Trophoblast cell (in vitro differentiated cells and primary cell): ENCODE measurements around the gene MAP2K3.

Source experiments
- DNase-seq, 2 donors: peaks; one replicate each; pipeline ENCODE4 v3.0.0-alpha.2; 2016
- H2AFZ ChIP-seq: 2 replicates; pipeline ENCODE4 v1.6.1; 2013; ENCODE audit warnings: low read length, moderate library complexity, mild to moderate bottlenecking; ENCODE audit not compliant: insufficient read depth, poor library complexity
- H2AK5ac ChIP-seq: 2 replicates; pipeline ENCODE4 v1.6.1; 2013; ENCODE audit warnings: mild to moderate bottlenecking, low read length
- H2BK120ac ChIP-seq: 2 replicates; pipeline ENCODE4 v1.6.1; 2013; ENCODE audit warnings: low read length, mild to moderate bottlenecking, moderate library complexity; ENCODE audit not compliant: insufficient read depth, poor library complexity
- H2BK12ac ChIP-seq: 2 replicates; pipeline ENCODE4 v1.6.1; 2013; ENCODE audit warnings: mild to moderate bottlenecking, low read length, moderate library complexity
- H2BK5ac ChIP-seq: 2 replicates; pipeline ENCODE4 v1.6.1; 2013; ENCODE audit warnings: low read length, low read depth, moderate library complexity, mild to moderate bottlenecking; ENCODE audit not compliant: poor library complexity
- H3K14ac ChIP-seq: 2 replicates; pipeline ENCODE4 v1.6.1; 2013; ENCODE audit warnings: mild to moderate bottlenecking, low read length
- H3K18ac ChIP-seq: 2 replicates; pipeline ENCODE4 v1.6.1; 2013; ENCODE audit warnings: mild to moderate bottlenecking, low read length
- H3K23ac ChIP-seq: 2 replicates; pipeline ENCODE4 v1.6.1; 2013; ENCODE audit warnings: low read length
- H3K27ac ChIP-seq: 2 replicates; pipeline ENCODE4 v1.5.1; 2013; ENCODE audit warnings: low read depth, mild to moderate bottlenecking, inconsistent platforms, low read length, moderate library complexity
- H3K27me3 ChIP-seq: 2 replicates; pipeline ENCODE4 v1.6.1; 2013; ENCODE audit warnings: inconsistent platforms, mild to moderate bottlenecking, low read length, moderate library complexity; ENCODE audit not compliant: insufficient read depth
- H3K36me3 ChIP-seq, 2 experiments: 1 replicate in 1 of 2; 2 replicates in 1 of 2; pipeline ENCODE4 v1.6.1; 2013; ENCODE audit warnings: low read length in 2 of 2, mild to moderate bottlenecking in 2 of 2, moderate library complexity in 1 of 2; ENCODE audit not compliant: insufficient read depth in 2 of 2, control insufficient read depth in 1 of 2
- H3K4ac ChIP-seq: 2 replicates; pipeline ENCODE4 v1.6.1; 2013; ENCODE audit warnings: low read depth, mild to moderate bottlenecking, low read length, moderate library complexity
- H3K4me1 ChIP-seq, 2 experiments: 1 replicate in 1 of 2; 2 replicates in 1 of 2; pipeline ENCODE4 v1.6.1; 2013; ENCODE audit warnings: low read length in 2 of 2, mild to moderate bottlenecking in 2 of 2, moderate library complexity in 1 of 2; ENCODE audit not compliant: insufficient read depth in 2 of 2, control insufficient read depth in 1 of 2
- H3K4me2 ChIP-seq: 2 replicates; pipeline ENCODE4 v1.6.1; 2013; ENCODE audit warnings: inconsistent platforms, mild to moderate bottlenecking, low read length, moderate library complexity
- H3K4me3 ChIP-seq: 2 replicates; pipeline ENCODE4 v1.5.1; 2013; ENCODE audit warnings: mild to moderate bottlenecking, low read depth, low read length, inconsistent platforms
- H3K79me1 ChIP-seq: one replicate; pipeline ENCODE4 v1.6.1; 2013; ENCODE audit warnings: low read length
- H3K79me2 ChIP-seq: 2 replicates; pipeline ENCODE4 v1.6.1; 2013; ENCODE audit warnings: low read length, mild to moderate bottlenecking; ENCODE audit not compliant: control insufficient read depth, insufficient read depth, poor library complexity
- H3K9ac ChIP-seq: 2 replicates; pipeline ENCODE4 v1.6.1; 2013; ENCODE audit warnings: mild to moderate bottlenecking, low read length
- H3K9me3 ChIP-seq: 2 replicates; pipeline ENCODE4 v1.6.1; 2013; ENCODE audit warnings: low read depth, mild to moderate bottlenecking, control low read depth, inconsistent platforms, low read length; ENCODE audit not compliant: insufficient read depth
- H4K12ac ChIP-seq: 2 replicates; pipeline ENCODE4 v1.6.1; 2013; ENCODE audit warnings: low read depth, mild to moderate bottlenecking, low read length, moderate library complexity
- H4K8ac ChIP-seq: 2 replicates; pipeline ENCODE4 v1.6.1; 2013; ENCODE audit warnings: low read depth, mild to moderate bottlenecking, low read length, moderate library complexity
- H4K91ac ChIP-seq: one replicate; pipeline ENCODE4 v1.6.1; 2013; ENCODE audit warnings: low read depth, mild to moderate bottlenecking, low read length, moderate library complexity
- WGBS: extraction: QIAGEN DNeasy Blood & Tissue Kit; methylation state at CpG from one replicate; pipeline ENCODE4 v1.1.7; 2013; ENCODE audit warnings: missing lambda C conversion rate; ENCODE audit not compliant: insufficient read length, insufficient coverage; ENCODE audit errors: extremely low coverage; 5-methylcytosine and 5-hydroxymethylcytosine counted together

MAP2K3 gene

DNA sequence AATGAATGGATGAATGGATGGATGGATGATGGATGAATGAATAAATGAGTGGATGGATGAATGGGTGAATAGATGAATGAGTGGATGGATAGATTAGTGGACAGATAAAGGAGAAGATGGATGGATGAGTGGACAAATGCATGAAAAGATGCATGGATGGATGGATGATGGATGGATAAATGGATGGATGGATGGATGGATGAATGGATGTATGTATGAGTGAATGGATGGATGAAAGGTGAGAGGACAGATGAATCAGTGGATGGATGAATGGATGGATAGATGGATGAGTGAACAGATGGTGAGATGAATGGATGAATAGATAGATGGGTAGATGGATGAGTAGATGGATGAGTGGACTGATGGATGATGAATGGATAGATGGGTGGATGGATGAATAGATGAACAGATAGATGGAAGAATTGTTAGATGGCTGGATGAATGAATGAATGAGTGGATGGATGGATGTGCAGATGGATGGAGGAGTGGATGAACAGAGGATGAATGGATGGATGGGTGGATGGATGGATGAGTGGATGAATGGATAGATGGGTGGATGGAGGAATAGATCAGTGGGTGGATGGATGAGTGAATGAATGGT is 77.9 kb downstream of the MAP2K3 start:
- Histone ChIP-seq H4K12ac (no peak overlapping the region), H4K8ac (no peak overlapping the region), H2AFZ (no peak overlapping the region), H3K79me2 (no peaks in the 10 kb centered on the region), H3K23ac (no peak overlapping the region), H3K79me1 (no peaks in the 10 kb centered on the region), H2BK12ac (no peak overlapping the region), H3K36me3 (no peaks in the 10 kb centered on the region), H2BK5ac (no peak overlapping the region), H2BK120ac (no peak overlapping the region), H3K14ac (no peak overlapping the region), H4K91ac (no peak overlapping the region), H3K4me3 (no peak overlapping the region), H3K4ac (no peak overlapping the region), H3K4me2 (no peak overlapping the region), H3K9ac (no peak overlapping the region), H3K9me3 (peaks cover 1% of the 10 kb centered on the region), H3K27me3 (no peaks in the 10 kb centered on the region), H3K27ac (no peak overlapping the region), H3K4me1 (peaks cover 0 to 6% of the 10 kb centered on the region in 2 experiments), H3K18ac (no peak overlapping the region), H2AK5ac (no peak overlapping the region)
- no peak for DNase-seq

DNA sequence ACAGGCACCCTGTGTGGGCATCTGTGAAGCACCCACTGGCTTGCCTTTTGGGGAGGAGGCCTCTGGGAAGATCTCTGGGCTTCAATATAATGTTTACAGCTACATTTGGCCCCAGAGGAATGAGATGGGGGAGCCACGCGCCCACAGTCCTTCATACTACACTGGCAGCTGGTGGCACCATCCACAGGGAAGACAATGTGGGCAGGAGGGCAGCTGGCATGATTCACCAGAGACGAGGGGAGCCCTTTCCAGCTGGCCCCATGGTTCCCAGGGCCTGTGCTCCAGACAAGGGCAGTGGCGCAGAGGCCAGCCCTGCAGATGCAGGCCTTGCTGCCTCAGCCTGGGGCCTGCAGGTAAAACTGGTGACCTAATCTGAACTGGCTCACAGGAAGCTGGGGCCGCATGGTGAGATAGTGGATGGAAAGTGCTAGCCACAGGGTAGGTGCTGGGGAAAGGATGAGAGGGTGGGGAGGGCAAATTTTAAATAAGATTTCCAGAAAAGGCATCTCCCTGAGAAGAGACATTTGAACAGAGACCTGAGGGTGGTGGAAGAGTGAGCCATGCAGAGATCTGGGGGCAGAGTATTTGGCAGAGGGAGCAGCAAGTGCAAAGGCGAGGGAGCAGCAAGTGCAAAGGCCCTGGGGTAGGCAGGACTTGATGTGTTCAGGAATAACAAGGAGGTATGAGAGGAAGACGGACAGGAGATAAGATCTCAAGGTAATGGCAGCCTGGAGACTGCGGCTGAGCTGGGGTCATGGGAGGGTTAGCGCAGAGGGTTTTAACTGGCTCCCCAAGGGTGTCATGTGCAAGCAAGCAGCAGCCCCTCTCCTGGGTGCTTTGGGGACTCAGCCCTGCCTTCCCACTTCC is 79.5 kb downstream of the MAP2K3 start:
- Histone ChIP-seq H3K9ac (no peak overlapping the region), H3K79me2 (no peaks in the 10 kb centered on the region), H4K91ac (no peak overlapping the region), H3K4me3 (no peak overlapping the region), H3K18ac (no peak overlapping the region), H3K4me1 (peaks cover 0 to 2% of the 10 kb centered on the region in 2 experiments), H2AFZ (no peak overlapping the region), H3K79me1 (no peaks in the 10 kb centered on the region), H3K27me3 (no peaks in the 10 kb centered on the region), H3K4ac (no peak overlapping the region), H3K27ac (no peak overlapping the region), H3K23ac (no peak overlapping the region), H4K12ac (no peak overlapping the region), H2BK120ac (no peak overlapping the region), H3K14ac (no peak overlapping the region), H3K36me3 (no peaks in the 10 kb centered on the region), H2BK12ac (no peak overlapping the region), H4K8ac (no peak overlapping the region), H2AK5ac (no peak overlapping the region), H3K9me3 (peaks cover 1% of the 10 kb centered on the region), H3K4me2 (no peak overlapping the region), H2BK5ac (no peak overlapping the region)
- no CpG with 5 or more reads among the region's 9 CpGs for WGBS
- DNase-seq = no peak
